Adrenal gland (tissue), 5 donors: ENCODE data around the gene VPS4B.

Experiments
- CTCF ChIP-seq, 6 experiments: fragments of 450-650 bp in 4 of 6; fragments of 200-600 bp in 2 of 6; sonication (generic) in 1 of 6; IDR thresholded peaks; 1 replicate in 5 of 6; 2 replicates in 1 of 6; pipeline versions ENCODE4 v1.5.1 to v1.8.0; 2016 to 2021; ENCODE audit warnings: antibody characterized with exemption in 6 of 6, mild to moderate bottlenecking in 2 of 6, moderate library complexity in 1 of 6
- POLR2A ChIP-seq, 2 donors: fragments of 450-650 bp; IDR thresholded peaks; one replicate each; pipeline ENCODE4 v1.6.1; 2017; ENCODE audit warnings: antibody characterized with exemption in 2 of 2, mild to moderate bottlenecking in 2 of 2, moderate library complexity in 1 of 2
- donor health status: DM: no; HTN: no; CAD: no.

- TF ChIP-seq CTCF (IDR thresholded peaks at IDR 0.05) = no peak
- TF ChIP-seq POLR2A (IDR thresholded peaks at IDR 0.05) = no peak
Measured at GRCh38 chr18:63438181-63438580, 15.9 kb upstream of the VPS4B start.
